BLaER1 (cell line): Measurements from ENCODE around the gene OR7A10.
A peak's percentile ranks its signal among the peaks of the same experiment; 100 is the strongest.

ENCODE experiments used
- H3K27ac ChIP-seq: shearing (Covaris generic); formaldehyde crosslinking; 2 replicates; pipeline ENCODE4 v1.8.1; 2022
- H3K27me3 ChIP-seq: shearing (Covaris generic); formaldehyde crosslinking; 2 replicates; pipeline ENCODE4 v1.8.1; 2022
- H3K36me3 ChIP-seq: shearing (Covaris generic); formaldehyde crosslinking; 2 replicates; pipeline ENCODE4 v1.8.1; 2022
- H3K4me1 ChIP-seq: shearing (Covaris generic); formaldehyde crosslinking; 2 replicates; pipeline ENCODE4 v1.8.1; 2022
- H3K4me2 ChIP-seq: shearing (Covaris generic); formaldehyde crosslinking; 2 replicates; pipeline ENCODE4 v1.8.1; 2022
- H3K4me3 ChIP-seq: shearing (Covaris generic); formaldehyde crosslinking; 2 replicates; pipeline ENCODE4 v1.8.1; 2022
- H3K9ac ChIP-seq: shearing (Covaris generic); formaldehyde crosslinking; 2 replicates; pipeline ENCODE4 v1.8.1; 2022
- H3K9me3 ChIP-seq: shearing (Covaris generic); formaldehyde crosslinking; 2 replicates; pipeline ENCODE4 v1.8.1; 2022
- H4K20me1 ChIP-seq: shearing (Covaris generic); formaldehyde crosslinking; 2 replicates; pipeline ENCODE4 v1.8.1; 2022
- Cebpa-rat ChIP-seq: shearing (Covaris generic); IDR thresholded peaks from 2 replicates; pipeline ENCODE4 v1.8.1; 2022

The OR7A10 gene

GRCh38 chr19:14835011-14835410 is 13.7 kb downstream of the OR7A10 start, which contains the start of the genes OR7A5 and OR7C1:
OR7A5 (minus strand) TSS chr19:14835185; CDS start chr19:14828241, 6,944 bp downstream.
OR7C1 (minus strand) TSS chr19:14835185; CDS start chr19:14800136, 35,049 bp downstream.
- no peaks in the 10 kb centered on the region for H3K9me3 ChIP-seq
- H3K27me3 ChIP-seq: no peaks in the 10 kb centered on the region
- H3K4me1 ChIP-seq: peaks cover 23% of the 10 kb centered on the region
- no peak for TF ChIP-seq Cebpa-rat
- H3K4me2 ChIP-seq: peak within 1 kb of the TSS; percentile 57
- H3K27ac ChIP-seq: no peak within 1 kb of the TSS
- H3K9ac ChIP-seq: no peak within 1 kb of the TSS; the same call in 1 of the 2 replicates
- no peaks in the 10 kb centered on the region for H4K20me1 ChIP-seq
- H3K4me3 ChIP-seq: no peak within 1 kb of the TSS
- H3K36me3 ChIP-seq: no peaks in the 10 kb centered on the region

DNA sequence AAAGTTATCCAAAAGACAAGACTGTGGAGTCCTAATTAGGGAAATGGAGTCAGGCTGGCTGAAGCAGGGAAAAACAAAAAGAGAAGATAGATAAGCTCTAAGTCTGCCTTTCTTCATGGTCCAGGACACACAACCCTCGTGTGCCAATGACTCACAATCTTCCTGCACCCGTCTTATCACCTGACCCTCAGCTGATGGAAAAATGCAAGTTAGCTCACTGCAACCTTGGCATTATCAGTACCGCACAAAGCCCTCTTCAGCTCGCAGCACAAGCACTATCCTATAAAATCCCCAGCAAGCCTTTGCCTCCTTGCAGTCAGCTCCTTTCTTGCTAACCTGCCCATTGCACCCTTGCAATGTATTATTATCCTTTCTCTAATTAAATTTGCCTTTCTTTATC is 18.0 kb downstream of the OR7A10 start:
- no peaks in the 10 kb centered on the region for H3K27me3 ChIP-seq

GRCh38 chr19:14826006-14826405 is 22.7 kb downstream of the OR7A10 start:
- H3K4me1 ChIP-seq: peaks cover 13% of the 10 kb centered on the region
- no peak overlapping the region for H3K4me3 ChIP-seq
- peaks cover 16% of the 10 kb centered on the region for H3K9me3 ChIP-seq
- no peak for TF ChIP-seq Cebpa-rat
- no peak overlapping the region for H3K9ac ChIP-seq
- no peaks in the 10 kb centered on the region for H3K27me3 ChIP-seq
- no peaks in the 10 kb centered on the region for H4K20me1 ChIP-seq
- no peak overlapping the region for H3K4me2 ChIP-seq
- H3K36me3 ChIP-seq: no peaks in the 10 kb centered on the region
- H3K27ac ChIP-seq: no peak overlapping the region

More for the DNA sequence above, 18.0 kb downstream of the OR7A10 start:
- H3K9me3 ChIP-seq: peaks cover under 1% of the 10 kb centered on the region
- TF ChIP-seq Cebpa-rat: no peak
- no peak overlapping the region; the same call in 1 of the 2 replicates for H3K4me2 ChIP-seq
- H3K4me1 ChIP-seq: peaks cover 20% of the 10 kb centered on the region
- H3K36me3 ChIP-seq: no peaks in the 10 kb centered on the region
- H3K27ac ChIP-seq: no peak overlapping the region
- H3K9ac ChIP-seq: no peak overlapping the region
- H4K20me1 ChIP-seq: no peaks in the 10 kb centered on the region
- H3K4me3 ChIP-seq: no peak overlapping the region

DNA sequence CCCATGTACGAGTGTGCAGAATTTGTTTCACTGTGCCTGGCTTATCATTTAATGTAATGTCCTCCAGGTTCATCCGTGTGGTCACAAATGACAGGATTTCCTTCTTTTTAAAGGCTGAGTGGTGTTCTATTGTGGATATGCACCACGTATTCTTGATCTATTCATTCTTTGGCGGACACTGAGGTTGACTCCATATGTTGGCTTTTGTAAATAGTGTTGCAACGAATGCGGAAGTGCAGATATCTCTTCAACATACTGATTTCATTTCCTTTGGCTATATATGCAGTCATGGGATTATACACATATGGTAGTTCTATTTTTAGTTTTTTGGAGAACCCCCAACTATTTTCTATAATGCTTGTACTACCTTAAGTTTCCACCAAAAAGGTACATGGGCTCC is 26.8 kb downstream of the OR7A10 start:
- Histone ChIP-seq H3K4me1 (peaks cover 13% of the 10 kb centered on the region), H3K27ac (no peak overlapping the region), H3K9me3 (peaks cover 16% of the 10 kb centered on the region), H3K9ac (no peak overlapping the region), H3K27me3 (no peaks in the 10 kb centered on the region), H3K4me3 (no peak overlapping the region), H3K36me3 (no peaks in the 10 kb centered on the region), H3K4me2 (peak overlapping the region; percentile 23; the same call in 1 of the 2 replicates), H4K20me1 (no peaks in the 10 kb centered on the region)
- TF ChIP-seq Cebpa-rat: no peak

DNA sequence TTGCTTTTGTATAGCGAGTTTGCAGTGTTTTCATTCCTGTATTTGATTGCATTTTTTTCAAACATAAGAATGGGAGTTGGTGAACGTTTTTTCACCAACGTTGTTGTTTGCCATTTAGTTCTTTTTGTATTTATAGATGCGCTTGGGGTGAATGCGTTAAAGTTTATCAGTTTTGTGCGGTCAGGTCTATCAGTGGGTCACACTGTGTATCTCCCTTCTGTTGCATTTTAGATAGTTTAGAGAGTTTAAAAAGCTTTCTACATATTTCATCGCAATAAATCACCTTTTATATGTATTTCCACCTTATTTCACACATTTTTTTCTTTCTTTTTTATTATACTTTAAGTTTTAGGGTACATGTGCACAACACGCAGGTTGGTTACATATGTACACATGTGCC is 30.1 kb downstream of the OR7A10 start:
- no peaks in the 10 kb centered on the region for H3K27me3 ChIP-seq
- H3K9ac ChIP-seq: no peak overlapping the region
- H3K4me1 ChIP-seq: peaks cover 13% of the 10 kb centered on the region
- no peaks in the 10 kb centered on the region for H3K9me3 ChIP-seq
- no peak for TF ChIP-seq Cebpa-rat
- no peak overlapping the region for H3K4me3 ChIP-seq
- H3K4me2 ChIP-seq: no peak overlapping the region
- H3K36me3 ChIP-seq: no peaks in the 10 kb centered on the region
- no peaks in the 10 kb centered on the region for H4K20me1 ChIP-seq
- no peak overlapping the region for H3K27ac ChIP-seq

- Histone ChIP-seq H3K4me1 (peaks cover 4% of the 10 kb centered on the region), H3K4me2 (no peak overlapping the region), H3K36me3 (no peaks in the 10 kb centered on the region), H3K9me3 (no peaks in the 10 kb centered on the region), H3K9ac (no peak overlapping the region), H3K27ac (no peak overlapping the region), H3K27me3 (no peaks in the 10 kb centered on the region), H3K4me3 (no peak overlapping the region), H4K20me1 (no peaks in the 10 kb centered on the region)
- TF ChIP-seq Cebpa-rat: no peak
These were observed 31.7 kb downstream of the OR7A10 start for GRCh38 chr19:14817052-14817451.

DNA sequence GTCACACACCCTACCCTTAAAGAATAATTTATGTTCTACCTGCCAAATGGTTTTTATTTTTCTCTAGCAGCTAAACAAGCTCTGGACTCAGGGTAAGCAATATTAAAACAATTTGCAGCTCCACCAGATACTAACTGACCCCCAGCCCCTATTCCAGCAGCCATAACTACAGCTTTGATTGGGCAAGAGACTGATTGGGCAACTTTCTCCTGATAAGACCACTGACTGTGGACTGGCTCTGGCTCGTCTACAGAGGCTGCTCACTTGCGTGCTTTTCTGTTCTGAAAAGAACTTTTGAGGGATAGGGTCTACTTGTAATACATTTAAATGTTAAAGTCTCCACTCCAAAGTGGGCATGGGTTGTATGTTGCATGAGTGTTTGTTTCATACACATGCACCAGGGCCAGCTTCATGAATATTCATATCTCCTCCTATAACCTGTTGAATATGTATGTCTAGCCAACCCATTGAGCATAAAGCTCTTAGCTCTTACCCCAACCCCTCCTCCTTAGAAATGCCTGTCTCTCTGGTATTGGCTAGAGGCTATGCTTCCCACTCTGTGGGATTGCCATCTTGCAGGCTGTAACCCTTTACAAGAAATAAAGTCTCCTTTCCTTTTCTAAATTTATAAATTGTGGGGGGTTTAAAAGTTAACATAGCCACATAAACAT is 33.6 kb downstream of the OR7A10 start:
- H4K20me1 ChIP-seq: no peaks in the 10 kb centered on the region
- H3K4me1 ChIP-seq: no peaks in the 10 kb centered on the region
- H3K9ac ChIP-seq: no peak overlapping the region
- H3K4me2 ChIP-seq: no peak overlapping the region
- H3K36me3 ChIP-seq: no peaks in the 10 kb centered on the region
- H3K27ac ChIP-seq: no peak overlapping the region
- H3K4me3 ChIP-seq: no peak overlapping the region
- no peaks in the 10 kb centered on the region for H3K27me3 ChIP-seq
- no peaks in the 10 kb centered on the region for H3K9me3 ChIP-seq
- TF ChIP-seq Cebpa-rat: no peak

DNA sequence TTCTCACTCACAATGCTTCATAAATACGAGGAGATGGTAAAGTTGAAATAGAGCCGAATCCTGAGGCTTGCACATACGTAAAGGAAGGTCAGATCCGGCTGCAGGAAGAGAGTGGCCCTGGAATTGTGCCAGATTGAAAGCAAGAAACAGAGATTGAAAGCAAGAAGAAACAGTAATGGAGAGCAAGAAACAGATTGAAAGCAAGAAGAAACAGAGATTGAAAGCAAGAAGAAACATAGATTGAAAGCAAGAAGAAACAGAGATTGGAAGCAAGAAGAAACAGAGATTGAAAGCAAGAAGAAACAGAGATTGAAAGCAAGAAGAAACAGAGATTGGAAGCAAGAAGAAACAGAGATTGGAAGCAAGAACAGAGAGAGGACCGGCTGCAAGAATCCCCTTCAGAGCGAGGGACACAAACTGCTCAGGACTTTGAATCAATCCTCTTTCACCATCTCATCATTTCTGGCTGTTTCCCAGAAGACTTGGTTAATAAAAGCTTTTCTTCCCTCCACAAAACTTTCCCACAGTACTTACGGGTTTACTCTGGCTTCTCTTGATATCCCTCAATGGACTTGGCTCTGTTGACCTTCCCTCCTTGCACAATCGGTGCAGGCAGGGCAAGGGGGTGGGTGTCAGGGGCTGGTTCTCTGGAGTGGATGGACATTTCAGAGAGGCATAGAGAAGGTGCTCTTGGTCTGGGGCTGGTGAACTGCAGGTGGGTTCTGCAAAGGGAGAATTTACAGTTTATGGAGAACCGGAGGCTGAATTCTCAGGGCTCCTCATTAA is 39.3 kb downstream of the OR7A10 start:
- Histone ChIP-seq H3K27me3 (no peaks in the 10 kb centered on the region), H3K9ac (no peak overlapping the region)
- TF ChIP-seq Cebpa-rat: no peak

GRCh38 chr19:14804765-14805164 is 44.0 kb downstream of the OR7A10 start:
- Histone ChIP-seq H3K4me1 (no peaks in the 10 kb centered on the region), H3K4me3 (no peak overlapping the region), H3K4me2 (no peak overlapping the region), H4K20me1 (no peaks in the 10 kb centered on the region), H3K27ac (no peak overlapping the region), H3K27me3 (no peaks in the 10 kb centered on the region), H3K9ac (no peak overlapping the region), H3K9me3 (no peaks in the 10 kb centered on the region), H3K36me3 (no peaks in the 10 kb centered on the region)
- no peak for TF ChIP-seq Cebpa-rat

More for the DNA sequence above, 39.3 kb downstream of the OR7A10 start:
- Histone ChIP-seq H3K9me3 (no peaks in the 10 kb centered on the region), H3K4me2 (no peak overlapping the region), H3K4me3 (no peak overlapping the region), H3K4me1 (no peaks in the 10 kb centered on the region), H3K36me3 (no peaks in the 10 kb centered on the region), H3K27ac (no peak overlapping the region), H4K20me1 (no peaks in the 10 kb centered on the region)

DNA sequence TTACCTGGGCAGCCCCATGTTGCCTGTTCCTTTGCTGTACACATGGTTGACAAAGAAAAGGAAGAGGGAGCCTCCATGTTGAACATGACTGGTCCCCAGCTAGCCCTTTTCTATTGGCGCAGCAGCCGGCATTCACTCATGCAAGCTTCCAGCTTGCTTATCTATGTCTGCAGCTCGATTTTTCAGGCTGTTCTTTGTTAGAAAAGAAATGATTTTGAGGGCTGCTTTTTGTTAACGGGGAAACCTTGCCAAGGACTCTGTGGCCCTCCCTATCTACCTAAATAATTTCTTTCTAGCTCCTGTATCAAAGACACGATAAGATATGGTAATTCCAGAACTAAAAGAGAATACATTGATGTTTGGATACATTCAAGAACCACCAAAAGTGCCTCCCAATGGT is 50.0 kb downstream of the OR7A10 start:
- Histone ChIP-seq H3K4me1 (no peaks in the 10 kb centered on the region), H4K20me1 (no peaks in the 10 kb centered on the region), H3K4me3 (no peak overlapping the region), H3K36me3 (no peaks in the 10 kb centered on the region), H3K27ac (no peak overlapping the region), H3K4me2 (no peak overlapping the region), H3K27me3 (no peaks in the 10 kb centered on the region), H3K9ac (no peak overlapping the region), H3K9me3 (no peaks in the 10 kb centered on the region)
- no peak for TF ChIP-seq Cebpa-rat
